Measurements from ENCODE around the gene CNTNAP4.

- no peak for TF ChIP-seq CTCF (IDR thresholded peaks at IDR 0.05; ENCODE audit: low read depth, low read length, poor library complexity, severe bottlenecking)
- TF ChIP-seq EZH2phosphoT487 (IDR thresholded peaks at IDR 0.05; ENCODE audit: borderline replicate concordance, low read length), result no peak
Measured at GRCh38 chr16:76381096-76381495, 103.9 kb downstream of the CNTNAP4 start.
